Measurements from ENCODE around the gene SLC24A3. TPM values are rescaled to one million over a fixed set of nuclear protein-coding genes. Genes with fewer than 3 reads are reported as not detected.

The SLC24A3 gene
- total RNA-seq, 1 donor from 2014 or later: 0.21 TPM

DNA sequence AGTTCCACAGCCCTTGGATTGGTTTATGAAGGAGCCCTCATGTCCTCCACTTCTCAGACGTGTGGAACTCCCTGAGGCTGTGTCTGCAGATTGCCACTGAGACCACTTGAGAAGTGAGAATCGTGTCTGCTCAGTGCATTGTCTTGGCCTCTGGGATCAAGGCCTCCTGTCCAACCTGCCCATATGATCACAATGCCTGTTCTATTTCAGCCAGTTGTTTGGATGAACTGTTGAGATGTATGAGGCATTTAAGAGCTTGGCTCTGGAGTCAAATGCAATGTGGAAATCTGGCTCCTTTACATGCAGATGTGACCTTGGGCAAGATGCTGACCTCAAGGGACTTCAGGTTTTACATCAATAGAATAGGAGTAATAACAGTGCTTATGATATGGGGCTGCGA lies 125.9 kb downstream of the SLC24A3 start:
- H3K9me3 Mint-ChIP-seq: no peaks in the 10 kb centered on the region

GRCh38 chr20:19338960-19339359 lies 126.5 kb downstream of the SLC24A3 start:
- no peaks in the 10 kb centered on the region for H3K4me1 ChIP-seq
- TF ChIP-seq EZH2 (IDR thresholded peaks at IDR 0.05): no peak
- TF ChIP-seq, protein P1, sequence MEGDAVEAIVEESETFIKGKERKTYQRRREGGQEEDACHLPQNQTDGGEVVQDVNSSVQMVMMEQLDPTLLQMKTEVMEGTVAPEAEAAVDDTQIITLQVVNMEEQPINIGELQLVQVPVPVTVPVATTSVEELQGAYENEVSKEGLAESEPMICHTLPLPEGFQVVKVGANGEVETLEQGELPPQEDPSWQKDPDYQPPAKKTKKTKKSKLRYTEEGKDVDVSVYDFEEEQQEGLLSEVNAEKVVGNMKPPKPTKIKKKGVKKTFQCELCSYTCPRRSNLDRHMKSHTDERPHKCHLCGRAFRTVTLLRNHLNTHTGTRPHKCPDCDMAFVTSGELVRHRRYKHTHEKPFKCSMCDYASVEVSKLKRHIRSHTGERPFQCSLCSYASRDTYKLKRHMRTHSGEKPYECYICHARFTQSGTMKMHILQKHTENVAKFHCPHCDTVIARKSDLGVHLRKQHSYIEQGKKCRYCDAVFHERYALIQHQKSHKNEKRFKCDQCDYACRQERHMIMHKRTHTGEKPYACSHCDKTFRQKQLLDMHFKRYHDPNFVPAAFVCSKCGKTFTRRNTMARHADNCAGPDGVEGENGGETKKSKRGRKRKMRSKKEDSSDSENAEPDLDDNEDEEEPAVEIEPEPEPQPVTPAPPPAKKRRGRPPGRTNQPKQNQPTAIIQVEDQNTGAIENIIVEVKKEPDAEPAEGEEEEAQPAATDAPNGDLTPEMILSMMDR (IDR thresholded peaks at IDR 0.05): no peak
- no peak for TF ChIP-seq EZH2phosphoT487 (IDR thresholded peaks at IDR 0.05)
- Mint-ChIP-seq H3K4me3 (no peak overlapping the region), H3K27ac (no peak overlapping the region), H3K27me3 (ENCODE audit: insufficient read depth, low read depth) (no peaks in the 10 kb centered on the region), H3K9me3 (no peaks in the 10 kb centered on the region), H3K4me1 (no peaks in the 10 kb centered on the region), H3K36me3 (no peaks in the 10 kb centered on the region)
- H4K20me1 ChIP-seq (ENCODE audit: low read depth): no peaks in the 10 kb centered on the region
- H2AFZ ChIP-seq (replicated peaks): no peak overlapping the region
- no peaks in the 10 kb centered on the region for H3F3A ChIP-seq (ENCODE audit: low read depth)
- no peaks in the 10 kb centered on the region for H3K79me2 ChIP-seq (ENCODE audit: low read depth)
- no peak overlapping the region for H3K9ac ChIP-seq
- no peak overlapping the region for H3K27ac ChIP-seq
- H3K4me3 ChIP-seq: no peak overlapping the region
- no peaks in the 10 kb centered on the region for H3K9me3 ChIP-seq (ENCODE audit: low read depth)
- DNase-seq (ENCODE audit: low spot score): no peak
- H3K4me2 ChIP-seq: no peak overlapping the region
- H3K36me3 ChIP-seq: no peaks in the 10 kb centered on the region
- no peaks in the 10 kb centered on the region for H3K27me3 ChIP-seq

More for the DNA sequence above, 125.9 kb downstream of the SLC24A3 start:
- H3K27ac Mint-ChIP-seq: no peak overlapping the region
- H3K27ac ChIP-seq: no peak overlapping the region
- H3K27me3 Mint-ChIP-seq (ENCODE audit: insufficient read depth, low read depth): no peaks in the 10 kb centered on the region
- H3F3A ChIP-seq (ENCODE audit: low read depth): no peaks in the 10 kb centered on the region
- no peaks in the 10 kb centered on the region for H3K79me2 ChIP-seq (ENCODE audit: low read depth)
- no peaks in the 10 kb centered on the region for H3K4me1 Mint-ChIP-seq
- no peak overlapping the region for H3K4me2 ChIP-seq
- no peaks in the 10 kb centered on the region for H3K36me3 ChIP-seq
- H3K4me3 Mint-ChIP-seq: no peak overlapping the region
- H2AFZ ChIP-seq (replicated peaks): no peak overlapping the region
- TF ChIP-seq EZH2phosphoT487 (IDR thresholded peaks at IDR 0.05): no peak
- TF ChIP-seq, protein P1 (IDR thresholded peaks at IDR 0.05): no peak
- no peak for TF ChIP-seq EZH2 (IDR thresholded peaks at IDR 0.05)
- H3K4me1 ChIP-seq: no peaks in the 10 kb centered on the region
- H3K4me3 ChIP-seq: no peak overlapping the region
- no peaks in the 10 kb centered on the region for H3K27me3 ChIP-seq
- H3K9ac ChIP-seq: no peak overlapping the region
- no peaks in the 10 kb centered on the region for H3K36me3 Mint-ChIP-seq
- H4K20me1 ChIP-seq (ENCODE audit: low read depth): no peaks in the 10 kb centered on the region
- no peaks in the 10 kb centered on the region for H3K9me3 ChIP-seq (ENCODE audit: low read depth)
- no peak for DNase-seq (ENCODE audit: low spot score)

DNA sequence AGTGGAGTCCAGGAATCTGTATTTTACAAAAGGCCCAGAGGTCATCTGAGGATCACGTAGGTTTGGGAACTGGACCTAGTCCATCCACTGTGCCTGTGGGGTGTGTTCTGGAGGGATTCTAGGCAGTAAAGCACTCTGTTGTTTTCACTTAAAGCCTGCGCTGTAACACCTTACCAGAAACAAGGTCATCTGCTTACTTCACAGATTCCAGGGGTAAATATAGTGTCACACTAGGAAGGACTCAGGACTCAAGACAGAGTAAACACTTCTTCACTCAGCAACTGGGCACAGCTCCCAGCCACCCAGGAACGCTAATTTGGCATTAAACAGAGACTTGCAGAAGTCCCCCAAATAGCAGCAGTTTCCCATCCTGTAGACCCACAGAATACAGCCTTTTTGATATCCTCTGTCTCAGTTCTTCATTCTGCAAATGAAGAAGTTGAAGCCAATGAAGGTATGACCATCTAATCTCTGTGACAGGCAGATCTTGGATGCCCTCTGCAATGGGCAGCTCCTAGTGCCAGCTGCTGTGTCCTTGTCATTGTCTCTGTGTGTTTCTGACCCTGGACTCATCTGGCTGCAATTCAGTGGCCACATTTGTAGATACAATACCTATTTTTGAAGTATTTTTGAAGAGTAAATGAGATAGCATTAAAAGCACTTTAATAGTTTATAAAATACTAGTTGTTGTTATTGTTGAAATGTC lies 129.1 kb downstream of the SLC24A3 start:
- TF ChIP-seq, protein P1 (IDR thresholded peaks at IDR 0.05): no peak
- no peak for TF ChIP-seq EZH2phosphoT487 (IDR thresholded peaks at IDR 0.05)
- no peak for TF ChIP-seq EZH2 (IDR thresholded peaks at IDR 0.05)
- no peaks in the 10 kb centered on the region for H3K9me3 ChIP-seq (ENCODE audit: low read depth)
- no peak for DNase-seq (ENCODE audit: low spot score)

More for the DNA sequence above, 129.1 kb downstream of the SLC24A3 start:
- Mint-ChIP-seq H3K9me3 (no peaks in the 10 kb centered on the region), H3K4me1 (no peaks in the 10 kb centered on the region), H3K36me3 (no peaks in the 10 kb centered on the region), H3K27ac (no peak overlapping the region), H3K27me3 (ENCODE audit: insufficient read depth, low read depth) (no peaks in the 10 kb centered on the region), H3K4me3 (no peak overlapping the region)
- Histone ChIP-seq H3K27ac (no peak overlapping the region), H3K4me1 (no peaks in the 10 kb centered on the region), H3F3A (ENCODE audit: low read depth) (no peaks in the 10 kb centered on the region), H3K36me3 (no peaks in the 10 kb centered on the region), H2AFZ (replicated peaks) (no peak overlapping the region), H3K27me3 (no peaks in the 10 kb centered on the region), H3K4me2 (no peak overlapping the region), H3K79me2 (ENCODE audit: low read depth) (no peaks in the 10 kb centered on the region), H4K20me1 (ENCODE audit: low read depth) (no peaks in the 10 kb centered on the region), H3K9ac (no peak overlapping the region), H3K4me3 (no peak overlapping the region)
